HG03571 (cell line): Measurements from ENCODE around the gene GPRASP1.
"Not testable (repeated sequence)": the region's sequence is repeated elsewhere in the genome, so short reads cannot be mapped to it uniquely, and the experiment has no call there.

ENCODE experiments used
- ATAC-seq: cut with Tn5 transposase; IDR thresholded peaks from one replicate; pipeline ENCODE4 v1.9.1; 2021; ENCODE audit not compliant: unreplicated experiment

The GPRASP1 gene

GRCh38 chrX:102651242-102652011, at the start of gene GPRASP1:
GPRASP1 (plus strand) TSS chrX:102651483; CDS start chrX:102653914, 2,431 bp downstream.
- ATAC-seq: peak; percentile 38

GRCh38 chrX:102604327-102604726, 47.0 kb upstream of the GPRASP1 start:
- ATAC-seq: no peak

GRCh38 chrX:102606115-102606514, 45.2 kb upstream of the GPRASP1 start:
- no peak for ATAC-seq

GRCh38 chrX:102610905-102611304, 40.4 kb upstream of the GPRASP1 start:
- ATAC-seq: no peak

GRCh38 chrX:102624105-102624504, 27.2 kb upstream of the GPRASP1 start:
- no peak for ATAC-seq

GRCh38 chrX:102627640-102628039, 23.6 kb upstream of the GPRASP1 start:
- no peak for ATAC-seq

GRCh38 chrX:102637561-102637960, 13.7 kb upstream of the GPRASP1 start:
- no peak for ATAC-seq

- no peak for ATAC-seq
Measured at GRCh38 chrX:102650903-102651241, 411 bp upstream of the GPRASP1 start.

GRCh38 chrX:102652031-102652688, 877 bp downstream of the GPRASP1 start:
- ATAC-seq: peak; percentile 71

GRCh38 chrX:102654696-102655095, 3.4 kb downstream of the GPRASP1 start:
- no peak for ATAC-seq

GRCh38 chrX:102658556-102658955, 7.3 kb downstream of the GPRASP1 start:
- ATAC-seq: no peak

GRCh38 chrX:102659790-102660757, 8.8 kb downstream of the GPRASP1 start:
- ATAC-seq: peak; percentile 96

- ATAC-seq: not testable (repeated sequence)
Measured at GRCh38 chrX:102663820-102664219, 12.5 kb downstream of the GPRASP1 start.

- not testable (repeated sequence) for ATAC-seq
Measured at GRCh38 chrX:102667034-102667433, 15.8 kb downstream of the GPRASP1 start.

- no peak for ATAC-seq
Measured at GRCh38 chrX:102669526-102669925, 18.2 kb downstream of the GPRASP1 start.

- ATAC-seq: no peak
Measured at GRCh38 chrX:102672856-102673255, 21.6 kb downstream of the GPRASP1 start.

GRCh38 chrX:102677479-102677878, 26.2 kb downstream of the GPRASP1 start:
- not testable (repeated sequence) for ATAC-seq

- ATAC-seq: no peak
Measured at GRCh38 chrX:102684772-102685520, 33.7 kb downstream of the GPRASP1 start.

- ATAC-seq: no peak
Measured at GRCh38 chrX:102694749-102695148, 43.5 kb downstream of the GPRASP1 start.

- no peak for ATAC-seq
Measured at GRCh38 chrX:102696306-102696705, 45.0 kb downstream of the GPRASP1 start.

GRCh38 chrX:102697494-102697893, 46.2 kb downstream of the GPRASP1 start:
- ATAC-seq: no peak
